Activated CD8-positive, alpha-beta memory T cell treated with anti-CD3 and anti-CD28 coated beads for 48 hours (primary cell): Measurements from ENCODE around the gene HNRNPM.
"Not testable (repeated sequence)": the region's sequence is repeated elsewhere in the genome, so short reads cannot be mapped to it uniquely, and the experiment has no call there.

Experiments used
- DNase-seq, 3 experiments: peaks; one replicate each; pipeline ENCODE4 v3.0.0-alpha.2; 2020; ENCODE audit warnings: low read depth in 2 of 3, low spot score in 2 of 3

HNRNPM gene

DNA sequence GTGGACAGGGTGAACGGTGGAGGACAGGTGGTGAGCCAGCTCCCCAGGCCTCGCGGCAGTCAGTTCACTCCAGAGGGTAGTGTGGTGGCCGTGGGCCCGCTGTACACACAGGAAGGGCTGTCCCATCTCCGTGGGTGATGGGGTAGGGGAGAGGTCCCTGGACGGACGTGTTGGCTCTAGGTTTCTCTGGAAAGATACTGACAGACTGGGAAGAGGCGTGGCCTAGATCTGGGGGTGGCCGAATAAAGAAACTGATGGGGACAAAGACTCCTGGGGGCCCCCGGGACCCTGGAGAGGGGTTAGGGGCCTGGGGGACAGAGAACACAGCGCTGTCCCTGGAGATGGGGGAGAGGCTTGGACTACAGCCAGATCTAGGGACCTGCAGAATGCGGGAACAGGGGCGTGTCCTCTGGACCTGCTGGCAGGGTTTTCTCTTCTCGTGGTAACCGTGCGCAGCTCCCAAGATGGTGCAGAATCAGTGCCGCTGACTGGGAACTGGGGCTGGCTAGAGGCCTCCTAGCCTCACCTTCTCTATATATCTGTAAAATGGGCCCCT, 61.7 kb downstream of the HNRNPM start:
- DNase-seq = no peak

DNA sequence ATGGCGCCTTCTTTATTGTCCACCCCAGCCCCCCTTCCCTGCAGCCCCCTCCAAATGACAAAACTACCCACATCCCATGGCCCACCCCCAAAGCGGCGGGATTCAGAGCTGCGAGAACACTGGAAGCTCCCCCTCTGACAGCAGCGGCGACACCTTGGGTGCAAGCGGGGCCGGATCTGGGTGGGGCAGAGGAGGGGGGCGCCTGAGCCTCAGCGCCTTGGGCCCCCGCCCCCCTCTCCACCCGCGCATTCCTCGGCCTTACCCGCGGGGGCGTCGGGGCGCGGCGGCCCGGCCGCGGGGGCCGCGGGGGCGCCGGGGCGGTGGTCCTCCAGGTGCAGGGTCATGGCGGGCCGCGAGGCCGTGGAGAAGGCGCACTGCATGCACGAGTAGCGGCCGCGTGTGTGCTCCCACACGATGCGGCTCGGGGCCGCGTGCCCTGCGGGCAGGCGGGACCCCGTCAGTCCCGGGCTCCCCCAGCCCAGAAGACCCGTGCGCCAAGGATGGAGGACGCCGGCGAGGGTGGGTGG, 65.9 kb downstream of the HNRNPM start:
- DNase-seq = no peak

DNA sequence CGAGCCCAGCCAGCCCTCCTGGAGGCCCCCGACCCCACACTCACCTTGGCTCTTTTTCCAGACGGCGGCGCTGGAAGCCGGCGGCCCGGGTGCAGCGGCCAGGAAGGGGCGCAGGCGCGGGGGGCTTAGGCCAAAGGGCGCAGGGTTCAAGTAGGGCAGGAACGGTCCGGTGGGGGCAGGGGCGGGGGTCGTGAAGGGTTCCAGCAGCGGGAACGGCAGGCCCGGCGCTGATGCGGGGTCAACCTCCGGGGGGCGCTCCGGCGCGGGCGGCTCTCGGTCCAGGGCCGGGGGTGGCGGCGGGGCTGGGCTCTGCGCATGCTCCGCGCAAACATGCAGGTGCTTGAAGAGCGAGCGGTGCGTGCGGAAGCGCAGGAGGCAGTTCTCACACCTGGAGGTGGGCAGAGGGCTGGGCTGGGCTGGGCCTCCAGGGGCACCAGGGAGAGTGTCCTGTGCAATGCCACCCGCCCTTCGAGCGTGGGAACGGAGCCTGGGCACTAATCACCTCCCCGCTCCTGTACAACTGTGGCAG, 66.9 kb downstream of the HNRNPM start:
- no peak for DNase-seq

DNA sequence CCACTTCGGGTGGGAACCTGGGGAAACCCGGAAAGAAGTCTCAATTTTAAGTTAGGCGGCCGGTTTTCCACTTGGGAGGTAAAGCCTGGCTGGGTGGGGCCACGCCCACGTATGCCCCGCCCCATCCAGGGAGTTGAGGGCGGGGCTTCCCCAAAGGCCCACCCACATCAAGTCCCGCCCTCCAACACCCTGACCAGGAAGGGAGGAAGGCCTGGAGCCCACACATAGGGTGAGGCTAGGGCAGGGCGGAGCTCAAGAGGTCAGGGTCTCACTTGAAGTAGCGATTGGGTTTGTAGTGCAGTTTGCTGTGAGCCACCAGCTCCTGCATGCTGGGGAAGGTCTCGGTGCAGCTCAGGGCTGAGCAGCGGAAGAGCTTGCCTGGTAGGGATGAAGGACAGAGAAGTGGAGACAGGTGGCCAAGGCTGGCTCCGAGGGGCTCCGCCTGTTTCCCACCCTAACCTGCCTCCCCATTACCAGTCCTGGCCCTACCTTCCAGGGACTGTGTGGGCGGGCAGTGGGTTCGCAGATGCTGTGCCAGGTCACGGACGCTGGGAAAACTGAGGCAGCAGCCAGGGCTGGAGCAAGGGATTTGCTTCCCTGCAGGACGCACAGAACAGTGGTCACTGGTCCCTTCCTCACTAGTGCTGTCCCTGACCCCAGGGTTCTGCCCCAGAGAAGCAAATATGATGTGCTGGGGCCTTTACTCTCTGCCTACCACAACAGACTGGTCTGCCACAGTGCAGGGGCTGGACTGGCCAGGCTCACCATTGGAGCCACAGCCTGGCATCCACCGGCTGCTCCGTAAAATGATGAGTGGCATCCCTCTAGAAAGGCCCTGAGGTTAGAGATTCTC, 67.6 kb downstream of the HNRNPM start:
- DNase-seq = no peak

DNA sequence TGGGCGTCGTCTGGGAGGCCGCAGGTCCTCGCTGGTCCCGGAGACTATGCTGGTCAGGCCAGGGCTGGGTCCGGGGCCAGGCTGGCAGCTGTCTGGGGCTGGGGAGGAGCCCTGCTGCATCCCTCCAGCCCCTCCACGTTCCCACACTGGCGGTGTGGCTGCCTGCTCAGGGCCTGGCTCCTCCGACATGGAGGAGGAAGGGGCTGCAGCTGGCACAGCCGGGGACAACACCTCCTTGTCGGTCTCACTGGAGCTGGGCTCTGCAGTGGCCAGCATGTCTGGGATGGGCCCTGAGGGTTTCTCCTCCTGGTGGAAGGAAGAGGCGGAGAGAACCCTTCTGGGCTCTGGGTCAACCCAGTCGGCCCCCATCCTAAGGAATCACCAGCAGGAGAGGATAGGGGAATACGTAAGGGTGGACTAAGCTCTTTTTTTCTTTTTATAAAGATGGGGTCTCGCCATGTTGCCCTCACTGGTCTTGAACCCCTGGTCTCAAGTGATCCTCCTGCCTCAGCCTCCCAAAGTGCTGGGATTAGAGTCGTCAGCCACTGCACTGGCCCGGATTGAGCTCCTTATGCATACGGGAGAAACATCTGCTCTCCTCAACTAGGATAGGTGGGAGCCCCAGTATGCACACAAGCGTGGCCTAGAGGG, 68.4 kb downstream of the HNRNPM start:
- DNase-seq = no peak

DNA sequence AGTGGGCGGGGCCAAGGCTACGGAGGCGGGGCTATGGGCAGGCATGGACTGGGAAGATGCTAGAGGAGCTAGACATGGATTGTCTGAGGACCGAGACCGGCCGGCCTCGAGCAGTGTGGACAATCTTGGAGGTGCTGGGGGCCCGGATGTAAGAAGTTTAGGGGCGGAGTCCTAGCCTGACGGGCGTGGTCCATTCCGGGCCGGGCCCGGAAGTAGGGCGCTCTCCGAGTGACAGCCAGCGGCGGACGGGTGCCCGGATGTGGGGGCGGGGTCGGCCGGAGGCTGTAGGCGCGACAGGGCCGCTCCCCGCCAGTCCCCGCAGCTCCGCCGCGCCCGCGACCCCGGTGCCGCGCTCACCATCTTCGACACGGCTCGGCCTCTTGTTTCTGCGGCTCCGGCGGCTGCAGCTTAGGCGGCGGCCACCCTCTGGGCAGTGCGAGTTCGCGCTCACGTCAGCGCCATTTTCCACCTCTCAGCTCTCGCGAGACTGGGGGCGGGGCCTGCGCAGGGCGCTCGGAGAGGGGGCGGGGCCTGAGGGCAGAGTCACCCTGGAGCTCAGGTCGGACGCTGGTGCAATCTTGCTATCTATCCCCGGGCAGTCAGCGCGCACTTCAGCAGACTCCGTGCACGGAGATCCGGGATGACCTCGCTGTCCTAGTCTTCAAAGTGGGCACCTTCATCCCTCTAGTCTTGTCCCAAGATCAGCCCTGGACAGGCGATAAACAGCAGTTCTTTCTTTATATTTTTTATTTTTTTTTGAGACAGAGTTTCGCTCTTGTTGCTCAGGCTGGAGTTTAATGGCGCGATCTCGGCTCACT, 69.1 kb downstream of the HNRNPM start, which contains the start of gene ZNF414:
TSS of gene ZNF414 (minus strand) at position 481 of the 818 bp plus-strand sequence. CDS start at position 360, 121 bp downstream.
- peak; percentile 92 to 99 (median 94) for DNase-seq

DNA sequence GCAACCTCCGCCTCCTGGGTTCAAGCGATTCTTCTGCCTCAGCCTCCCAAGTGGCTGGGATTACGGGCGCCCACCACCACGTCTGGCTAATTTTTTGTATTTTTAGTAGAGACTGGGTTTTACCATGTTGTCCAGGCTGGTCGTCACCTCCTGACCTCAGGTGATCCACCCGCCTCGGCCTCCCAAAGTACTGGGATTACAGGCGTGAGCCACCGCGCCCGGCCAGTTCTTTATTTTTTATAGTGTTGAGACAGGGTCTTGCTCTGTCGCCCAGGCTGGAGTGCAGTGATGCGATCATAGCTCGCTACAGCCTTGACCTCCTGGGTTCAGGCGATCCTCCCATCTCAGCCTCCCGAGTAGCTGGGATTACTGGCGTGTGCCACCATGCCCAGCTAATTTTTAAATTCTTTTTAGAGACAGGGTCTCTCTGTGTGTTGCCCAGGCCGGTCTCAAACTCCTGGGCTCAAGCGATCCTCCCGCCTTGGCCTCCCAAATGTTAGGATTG, 69.8 kb downstream of the HNRNPM start:
- not testable (repeated sequence) for DNase-seq

DNA sequence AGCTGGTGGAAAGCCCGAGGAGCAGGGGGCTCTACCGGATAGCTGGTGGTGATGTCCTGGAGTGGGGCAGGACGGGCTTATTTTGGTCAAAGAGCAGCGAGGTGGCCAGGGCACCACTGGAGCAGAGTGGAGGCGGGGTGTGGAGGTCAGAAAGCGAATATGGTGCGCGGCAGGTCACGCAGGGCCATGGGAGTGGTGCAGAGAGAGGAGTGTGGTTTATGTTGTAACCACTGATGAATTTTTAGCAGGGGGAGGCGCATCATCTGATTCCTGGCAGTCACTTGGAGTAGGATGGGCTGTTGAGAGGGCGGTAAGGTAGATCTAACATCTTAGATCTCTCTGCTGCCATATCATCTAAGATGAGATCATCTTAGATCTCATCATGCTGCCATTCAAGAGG, 70.5 kb downstream of the HNRNPM start:
- DNase-seq = peak in 2 of 3 experiments; percentile 20 to 51

DNA sequence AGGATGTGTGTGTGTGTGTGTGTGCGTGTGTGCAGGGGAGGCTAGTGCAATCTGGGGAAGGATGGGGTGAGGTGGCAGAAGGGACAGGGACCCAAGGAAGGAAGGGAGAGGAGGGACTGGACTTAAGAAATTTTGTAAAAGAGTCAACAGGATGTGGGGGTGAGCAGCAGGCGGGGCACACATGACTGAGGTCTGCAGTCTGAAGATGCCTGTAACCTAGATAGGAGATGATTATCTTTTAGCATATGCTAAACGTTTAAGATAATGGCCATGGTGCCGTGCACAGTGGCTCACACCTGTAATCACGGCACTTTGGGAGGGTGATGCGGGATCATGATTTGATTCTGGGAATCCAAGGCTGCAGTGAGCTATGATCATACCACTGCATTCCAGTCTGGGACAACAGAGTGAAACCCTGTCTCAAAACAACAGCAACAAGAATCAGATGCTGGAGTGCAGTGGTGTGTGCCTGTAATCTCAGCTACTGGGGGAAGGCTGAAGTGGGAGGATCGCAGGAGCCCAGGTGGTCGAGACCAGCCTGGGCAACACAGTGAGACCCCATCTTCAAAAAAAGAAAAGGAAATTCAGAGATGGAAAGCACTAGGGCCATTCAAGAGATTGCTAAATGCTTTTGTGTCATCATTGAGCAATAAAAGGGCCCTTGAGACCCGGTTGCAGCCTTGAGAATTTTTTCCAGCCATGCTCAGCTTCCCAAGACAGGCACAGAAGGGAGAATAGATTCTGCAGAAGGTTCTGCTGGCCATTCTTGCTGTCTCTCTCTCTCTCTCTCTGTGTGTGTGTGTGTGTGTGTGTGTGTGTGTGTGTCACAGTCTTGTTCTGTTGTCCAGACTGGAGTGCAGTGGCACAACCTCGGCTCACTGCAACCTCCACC, 73.0 kb downstream of the HNRNPM start:
- DNase-seq = no peak

DNA sequence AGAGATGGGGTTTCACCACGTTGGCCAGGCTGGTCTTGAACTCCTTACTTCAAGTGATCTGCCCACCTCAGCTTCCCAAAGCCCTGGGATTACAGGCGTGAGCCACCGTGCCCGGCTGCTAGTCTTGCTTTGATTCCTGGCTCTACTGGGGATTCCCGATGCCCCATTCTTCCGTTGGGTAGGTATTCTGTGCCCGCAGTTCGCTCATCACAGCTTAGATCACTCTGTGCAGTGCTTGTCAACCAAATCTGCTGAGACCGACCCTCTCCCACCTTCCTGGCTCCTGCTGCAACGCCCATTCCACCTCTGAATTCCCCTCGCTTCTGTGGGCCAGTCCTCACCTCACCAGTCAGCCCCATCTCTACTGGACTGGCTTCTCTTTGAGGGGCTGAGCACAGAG, 73.8 kb downstream of the HNRNPM start:
- no peak for DNase-seq

DNA sequence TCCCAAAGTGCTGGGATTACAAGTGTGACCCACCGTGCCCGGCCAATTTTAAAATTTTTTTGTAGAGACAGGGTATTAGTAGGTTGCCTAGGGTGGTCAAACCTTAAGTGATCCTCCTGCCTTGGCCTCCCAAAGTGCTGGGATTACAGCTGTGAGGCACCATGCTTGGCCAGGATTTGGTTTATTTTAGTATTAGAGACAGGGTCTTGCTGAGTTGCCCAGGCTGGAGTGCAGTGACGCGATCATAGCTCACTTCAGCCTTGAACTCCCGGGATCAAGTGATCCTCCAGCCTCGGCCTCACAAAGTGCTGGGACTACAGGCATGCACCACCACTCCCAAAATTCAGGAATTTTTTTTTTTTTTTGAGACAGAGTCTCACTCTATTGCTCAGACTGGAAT, 74.6 kb downstream of the HNRNPM start:
- DNase-seq = no peak

DNA sequence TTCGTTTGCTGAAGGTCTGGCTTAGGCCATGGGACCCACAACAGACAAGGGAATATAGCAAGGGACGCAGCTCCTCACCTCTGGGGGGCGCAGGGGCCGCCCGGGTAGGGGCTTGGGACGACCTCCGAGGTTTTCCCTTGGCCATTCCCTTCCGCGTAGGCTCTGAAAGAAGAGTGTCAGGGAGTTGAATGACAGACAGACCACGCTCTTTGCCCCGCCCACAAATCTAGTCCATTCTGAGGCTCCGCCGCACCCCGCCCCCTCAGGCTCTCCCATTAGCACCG, 80.6 kb downstream of the HNRNPM start:
- DNase-seq = no peak

DNA sequence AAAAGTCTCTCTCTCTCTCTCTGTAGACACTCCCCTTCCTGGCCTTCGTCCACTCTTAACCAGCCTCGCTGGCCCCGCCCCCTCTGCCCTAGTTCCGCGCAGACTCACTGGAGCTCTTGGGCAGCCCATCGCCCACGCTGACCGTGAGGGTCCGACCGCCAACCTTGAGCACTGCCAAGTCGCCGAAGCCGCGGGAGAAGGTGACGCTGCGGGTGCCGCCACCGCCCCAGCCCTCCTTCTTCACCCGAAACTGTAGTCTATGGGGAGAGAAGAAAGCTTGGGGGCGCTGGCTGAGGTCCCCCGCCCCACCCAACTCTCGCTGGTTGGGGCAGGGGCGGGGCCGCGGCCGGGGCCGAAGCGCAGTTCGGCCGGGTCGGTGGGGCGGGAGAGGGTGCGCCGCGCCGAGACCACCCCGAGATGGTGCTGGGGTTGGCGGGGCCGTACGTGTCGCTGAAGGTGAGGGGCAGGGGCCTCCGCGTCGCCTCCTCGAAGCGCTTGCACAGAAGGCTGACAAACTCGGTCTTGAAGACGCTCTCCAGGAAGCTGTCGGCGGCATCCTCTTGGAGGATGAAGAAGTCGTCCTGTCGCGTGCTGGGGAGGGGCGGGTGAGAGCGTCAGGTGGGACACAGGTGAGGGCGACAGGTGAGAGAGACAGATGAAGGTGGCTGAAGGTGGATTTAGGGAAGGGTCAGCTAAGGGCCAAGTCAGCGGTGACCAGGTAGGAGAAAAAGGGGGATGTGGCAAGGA, 81.7 kb downstream of the HNRNPM start:
- DNase-seq = no peak

DNA sequence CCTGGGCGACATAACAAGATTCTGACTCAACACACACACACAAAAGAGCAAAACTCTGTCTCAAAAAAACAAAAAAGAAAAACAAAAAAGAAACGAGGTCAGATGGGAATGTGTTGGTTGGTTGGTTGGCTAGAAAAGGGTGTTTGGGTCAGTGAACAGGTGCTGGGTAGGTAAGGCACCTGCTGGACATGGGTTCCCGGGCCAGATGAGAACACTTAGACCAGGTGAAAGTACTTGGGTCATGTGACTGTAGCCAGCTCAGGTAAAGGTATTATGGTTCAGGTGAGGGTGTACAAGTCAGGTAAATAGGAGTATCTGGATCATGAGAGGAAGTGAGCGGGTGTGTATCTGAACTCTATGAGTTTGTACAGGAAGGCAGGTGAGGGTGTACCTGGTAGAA, 83.7 kb downstream of the HNRNPM start:
- DNase-seq = no peak

DNA sequence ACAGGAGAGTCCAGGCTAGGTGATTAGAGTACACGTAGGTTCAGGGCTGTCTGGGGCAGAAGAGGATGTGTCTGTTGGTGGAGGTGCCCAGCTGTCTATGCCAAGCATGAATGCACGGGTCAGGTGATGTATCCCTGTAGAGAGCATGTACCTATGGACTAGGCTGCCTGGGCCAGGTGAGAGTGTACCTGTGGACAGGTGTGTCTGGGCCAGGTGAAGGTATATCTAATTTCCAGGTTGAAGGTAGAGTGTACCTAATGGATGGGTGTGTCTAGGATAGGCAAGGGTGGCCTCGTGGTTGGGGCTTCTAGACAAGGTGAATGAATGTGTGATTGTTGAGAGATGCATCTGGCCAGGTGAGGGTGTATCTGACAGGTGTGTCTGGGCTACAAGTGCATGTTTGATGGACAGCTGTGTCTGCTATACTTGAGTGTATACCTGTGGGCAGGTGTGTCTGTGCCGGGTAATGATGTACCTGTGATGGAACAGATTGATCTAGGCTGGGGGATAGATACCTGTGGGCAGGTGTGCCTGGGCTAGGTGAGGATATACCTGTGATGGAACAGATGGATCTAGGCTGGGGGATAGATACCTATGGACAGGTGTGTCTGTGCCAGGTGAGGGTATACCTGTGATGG, 84.7 kb downstream of the HNRNPM start:
- no peak for DNase-seq

DNA sequence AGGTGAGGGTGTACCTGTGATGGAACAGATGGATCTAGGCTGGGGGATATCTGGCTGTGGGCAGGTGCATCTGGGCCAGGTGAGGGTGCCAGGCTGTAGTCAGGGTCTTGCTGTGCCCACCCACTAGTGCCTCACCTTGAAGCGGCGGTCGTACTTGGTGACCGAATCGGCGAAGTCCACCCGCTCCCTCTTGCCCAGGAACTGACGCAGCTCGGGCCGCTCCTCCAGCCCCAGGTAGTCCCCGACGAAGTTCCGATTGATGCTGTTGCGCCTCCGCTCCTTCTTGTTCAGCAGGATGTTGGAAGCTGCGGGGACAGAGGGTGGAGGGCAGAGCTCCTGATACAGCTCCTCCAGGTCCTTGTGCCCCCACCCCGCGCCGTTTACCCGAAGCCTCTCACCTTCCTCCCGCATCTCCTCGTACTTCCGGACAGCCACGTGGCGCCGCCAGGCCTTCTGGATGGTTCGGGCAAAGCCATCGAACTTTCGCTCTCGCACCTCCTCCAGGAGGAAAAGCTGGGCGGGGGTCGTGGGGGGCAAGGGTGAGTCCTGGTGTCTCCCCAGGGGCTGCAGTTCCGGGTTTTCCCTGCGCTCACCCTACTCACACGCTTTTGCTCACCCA, 85.4 kb downstream of the HNRNPM start:
- no peak for DNase-seq

DNA sequence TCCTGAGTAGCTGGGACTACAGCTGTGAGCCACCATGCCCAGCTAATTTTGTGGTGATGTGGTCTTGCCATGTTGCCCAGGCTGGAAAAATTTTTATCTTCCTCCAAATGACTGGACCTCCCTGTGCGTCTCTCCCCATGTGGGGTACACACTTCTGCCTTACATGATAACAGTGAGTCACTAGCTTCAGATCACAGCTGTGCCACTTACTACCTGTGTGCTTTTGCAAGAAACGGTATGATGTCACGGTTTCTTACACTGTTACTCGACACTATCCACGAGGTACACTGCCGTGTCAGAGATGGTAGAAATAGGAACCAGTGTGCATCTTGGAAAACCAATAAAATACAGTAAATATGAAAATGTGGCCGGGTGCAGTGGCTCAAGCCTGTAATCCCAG, 86.7 kb downstream of the HNRNPM start:
- no peak for DNase-seq

DNA sequence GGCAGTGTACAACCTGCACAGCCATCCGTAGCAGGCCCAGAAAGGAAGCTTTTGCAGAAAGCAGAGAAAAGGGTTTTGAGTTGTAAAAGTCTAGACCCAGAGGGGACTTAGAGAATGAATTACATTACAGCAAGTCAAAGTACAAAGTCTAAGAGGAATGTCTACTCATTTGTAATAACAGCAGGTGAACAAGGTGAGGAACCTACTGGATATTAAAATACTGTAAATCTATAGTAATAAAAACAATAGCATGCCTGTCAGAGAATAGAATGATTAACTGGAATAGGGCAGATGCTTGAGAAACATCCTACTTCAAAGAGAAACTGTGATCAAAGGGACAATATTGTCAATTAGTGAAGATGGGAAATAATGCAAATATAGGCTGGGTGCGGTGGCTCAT, 87.5 kb downstream of the HNRNPM start:
- no peak for DNase-seq
